Activated T-cell treated with anti-CD3 and anti-CD28 coated beads, Interleukin-2, amount 50 U/mL, for 48 hours (primary cell): Measurements from ENCODE around the gene HS6ST3.

Experiments used
- DNase-seq, 2 experiments: peaks; one replicate each; pipeline ENCODE4 v3.0.0-alpha.2; 2020

The HS6ST3 gene

DNA sequence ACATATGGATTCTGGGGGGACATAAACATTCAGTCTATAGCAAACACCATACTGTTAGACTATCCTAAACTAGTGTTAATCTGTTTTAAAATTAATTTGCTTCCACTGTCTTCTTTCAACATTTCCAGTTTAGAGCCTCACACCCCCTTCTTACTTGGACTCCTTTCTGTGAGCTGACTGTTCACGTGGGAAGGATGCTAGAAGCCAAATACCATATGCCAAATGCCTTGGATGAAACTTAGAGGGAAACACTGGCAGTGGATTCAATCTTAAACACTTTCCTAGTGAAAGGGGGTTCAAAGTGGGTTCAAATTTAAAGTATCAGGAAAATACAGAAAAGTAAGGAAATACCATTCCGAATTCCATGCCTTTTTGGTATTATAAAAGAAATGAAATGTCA is 113.6 kb downstream of the HS6ST3 start:
- DNase-seq = no peak

DNA sequence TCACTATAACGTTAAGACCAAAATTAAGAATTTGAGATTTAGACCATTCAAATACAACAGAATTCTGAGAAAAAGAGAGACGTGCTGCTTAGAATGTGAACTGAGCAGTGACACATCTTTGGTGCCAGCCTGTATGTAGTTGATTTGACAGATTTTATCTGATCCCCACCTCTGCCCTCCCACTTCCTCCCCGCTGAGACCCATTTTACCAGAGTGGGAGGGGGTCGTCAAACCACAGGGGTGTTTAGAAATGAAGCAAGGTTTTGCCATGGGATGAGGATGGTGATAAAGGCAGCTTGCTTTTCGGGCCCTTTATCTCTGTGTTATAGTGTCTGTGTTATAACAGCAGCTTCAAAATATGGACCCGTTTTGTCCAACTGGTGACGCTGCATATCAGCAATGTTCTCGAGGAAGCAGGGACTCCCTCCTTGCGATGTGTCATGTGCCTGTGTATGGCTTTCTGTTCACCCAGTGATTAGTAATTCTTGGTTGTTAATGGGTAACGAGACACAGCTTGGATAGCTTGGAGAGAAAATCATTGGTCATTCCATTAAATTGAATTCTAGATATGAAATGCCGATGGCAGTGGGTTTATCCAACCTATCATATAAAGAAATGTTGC is 125.0 kb downstream of the HS6ST3 start:
- DNase-seq = no peak

DNA sequence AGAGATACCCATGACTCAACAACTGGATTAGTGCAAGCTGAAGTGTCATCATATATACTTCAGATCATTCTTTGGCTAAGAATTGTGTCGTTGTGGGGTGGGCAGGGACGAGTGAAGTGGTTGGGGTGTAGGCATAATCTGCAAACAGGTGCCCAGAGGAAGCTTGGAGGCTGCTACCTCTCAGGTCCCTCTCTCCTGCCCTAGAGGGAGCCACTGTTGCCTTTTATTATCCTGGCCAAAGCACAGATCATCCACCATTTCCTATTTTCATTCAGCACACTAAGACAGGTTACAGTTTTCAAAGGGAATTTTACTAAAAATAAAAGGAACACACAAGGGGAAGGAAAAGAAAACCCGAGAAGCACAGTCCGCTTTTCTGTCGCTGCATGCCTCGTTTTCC is 126.6 kb downstream of the HS6ST3 start:
- no peak for DNase-seq

DNA sequence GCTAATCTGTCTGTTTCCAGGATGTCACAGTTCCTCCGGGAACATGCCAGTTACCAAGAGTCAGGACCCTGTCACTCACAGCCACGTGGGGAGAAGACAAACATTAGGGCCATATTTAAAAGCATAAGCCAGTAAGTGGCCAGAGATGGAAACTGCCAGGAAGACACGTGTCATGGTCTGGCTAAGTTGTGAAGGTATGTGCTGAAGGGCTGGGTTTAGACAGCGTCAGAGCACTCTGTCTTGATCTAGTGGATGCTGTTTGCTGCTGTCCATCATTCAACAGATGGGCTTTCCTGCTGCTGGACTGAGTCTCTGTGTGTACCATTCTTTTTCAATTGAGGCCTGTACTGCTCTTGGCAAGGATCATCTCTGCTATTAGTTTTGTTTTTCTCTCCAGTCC is 128.6 kb downstream of the HS6ST3 start:
- no peak for DNase-seq

DNA sequence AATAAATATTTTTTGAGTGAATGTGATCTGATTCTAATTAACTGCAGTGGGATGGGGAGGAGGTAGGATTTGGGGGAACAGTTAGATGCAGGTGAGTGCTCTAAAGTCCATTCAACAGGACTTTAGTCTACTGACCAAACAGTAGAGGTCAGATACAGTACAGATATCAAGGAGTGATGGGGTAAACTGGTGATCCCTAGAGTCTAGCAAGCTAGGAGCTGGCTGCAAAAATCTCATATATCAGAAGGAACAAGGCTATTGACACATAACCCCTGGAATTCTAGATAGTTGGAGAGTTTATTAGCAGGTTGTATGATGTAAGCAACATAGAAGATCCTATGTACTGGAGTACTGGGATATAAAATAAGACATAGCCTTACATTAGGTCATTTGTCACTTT is 131.6 kb downstream of the HS6ST3 start:
- no peak for DNase-seq

DNA sequence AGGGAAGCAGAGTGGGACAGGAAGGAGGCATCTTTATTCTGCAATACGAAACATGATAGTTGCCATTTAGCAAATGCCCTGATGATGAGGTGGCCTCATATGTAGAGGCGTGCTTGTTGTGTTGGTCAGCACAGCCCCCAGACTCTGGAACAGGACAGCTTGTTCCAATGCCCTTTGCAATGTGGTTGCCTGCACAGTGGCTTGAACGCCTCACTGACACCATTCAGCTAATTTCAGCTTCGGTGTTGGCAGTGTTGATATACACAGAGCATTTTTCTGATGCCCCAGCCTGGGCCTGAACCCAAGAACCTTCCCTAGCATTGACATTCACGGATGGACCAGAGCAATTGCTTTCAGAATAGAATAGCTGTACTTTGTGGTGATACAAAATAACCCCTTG is 133.3 kb downstream of the HS6ST3 start:
- DNase-seq = no peak

DNA sequence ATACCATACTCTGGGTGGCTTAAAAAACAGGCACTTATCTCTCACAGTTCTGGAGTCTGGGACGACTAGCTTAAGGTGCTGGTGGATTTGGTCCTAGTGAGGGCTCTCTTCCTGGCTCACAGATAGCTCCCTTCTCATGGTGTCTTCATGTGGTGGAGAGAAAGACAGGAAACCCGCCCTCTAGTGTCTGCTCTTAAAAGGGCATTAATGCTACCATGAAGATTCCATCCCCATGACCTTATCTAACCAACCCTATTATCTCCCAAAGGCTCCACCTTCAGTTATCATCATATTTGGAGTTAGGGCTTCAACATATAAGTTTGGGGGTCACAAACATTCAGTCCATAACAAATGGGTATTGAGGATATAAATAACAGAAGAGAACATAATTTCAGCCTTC is 139.4 kb downstream of the HS6ST3 start:
- DNase-seq = no peak

DNA sequence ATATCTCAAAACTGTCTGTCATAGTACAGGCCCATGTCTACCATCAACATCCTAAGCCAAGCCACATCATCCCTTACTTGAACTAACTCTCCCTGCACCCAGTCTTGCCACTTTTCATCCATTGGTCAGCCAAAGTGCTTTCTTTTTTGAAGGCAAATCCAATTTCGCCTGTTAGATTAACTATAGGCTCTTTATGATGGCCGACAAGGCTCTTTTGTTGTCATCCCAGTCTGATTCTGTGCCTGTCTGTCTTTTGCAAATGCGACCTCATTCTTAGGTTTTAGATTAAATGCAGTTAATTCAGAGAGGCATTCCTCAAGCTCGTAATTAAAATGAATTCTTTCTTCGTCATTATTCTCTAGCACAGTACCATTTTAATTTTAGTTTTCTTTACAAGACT is 148.3 kb downstream of the HS6ST3 start:
- no peak for DNase-seq

DNA sequence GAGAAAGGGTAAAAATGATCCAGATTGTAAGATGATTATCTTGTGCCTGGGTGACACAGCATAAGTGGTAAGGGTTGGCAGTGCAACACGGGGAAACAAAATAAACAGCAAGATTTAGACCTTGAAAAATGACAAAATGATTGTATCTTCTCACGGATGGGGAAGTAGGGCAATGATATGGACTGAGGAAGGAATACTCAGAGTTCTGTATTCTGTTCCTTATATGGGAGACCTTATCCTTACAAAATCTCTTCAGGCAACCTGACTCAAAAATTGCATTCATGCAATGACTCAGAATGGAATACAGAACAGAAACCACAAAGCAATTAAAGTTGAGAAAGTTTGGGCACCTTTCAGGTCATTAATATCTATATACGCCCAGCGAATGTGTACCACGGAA is 149.0 kb downstream of the HS6ST3 start:
- DNase-seq = no peak

DNA sequence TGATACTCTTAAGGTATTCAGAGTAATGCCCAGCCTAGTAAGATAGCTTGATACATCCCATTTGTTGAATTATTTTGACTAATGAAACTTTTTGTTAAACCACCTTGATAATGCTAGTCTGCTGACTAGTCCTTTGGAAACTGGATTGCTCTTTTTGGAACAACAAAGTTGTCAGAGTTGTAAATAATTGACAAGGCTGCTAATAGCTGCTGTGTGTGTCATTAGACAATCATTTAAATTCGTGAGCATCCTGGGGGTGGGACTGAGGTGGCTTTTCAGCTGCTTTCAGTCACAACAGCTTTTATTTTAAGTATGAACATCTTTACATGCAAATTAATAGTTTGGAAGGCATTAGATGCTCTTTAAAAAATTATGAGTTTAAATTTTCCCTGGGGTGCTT is 153.5 kb downstream of the HS6ST3 start:
- DNase-seq = no peak

DNA sequence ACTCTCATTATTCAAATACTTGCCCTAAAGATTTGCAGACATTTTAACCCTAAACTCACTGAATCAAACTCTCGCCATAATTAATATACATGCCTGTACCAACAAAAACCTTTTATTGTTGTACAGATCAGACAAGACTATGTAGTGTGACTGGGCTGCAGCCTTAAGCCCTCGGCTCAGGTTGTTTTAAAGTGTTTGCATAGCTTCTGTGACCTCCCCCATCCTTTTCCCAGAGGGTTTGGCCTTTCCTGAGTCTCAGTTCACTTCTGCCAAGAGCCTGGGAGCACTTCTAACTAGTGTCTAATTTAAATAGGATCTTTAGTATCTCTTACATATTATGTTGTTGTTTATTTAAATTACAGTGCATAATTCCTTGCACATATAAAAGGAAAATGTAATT is 158.2 kb downstream of the HS6ST3 start:
- DNase-seq = no peak

DNA sequence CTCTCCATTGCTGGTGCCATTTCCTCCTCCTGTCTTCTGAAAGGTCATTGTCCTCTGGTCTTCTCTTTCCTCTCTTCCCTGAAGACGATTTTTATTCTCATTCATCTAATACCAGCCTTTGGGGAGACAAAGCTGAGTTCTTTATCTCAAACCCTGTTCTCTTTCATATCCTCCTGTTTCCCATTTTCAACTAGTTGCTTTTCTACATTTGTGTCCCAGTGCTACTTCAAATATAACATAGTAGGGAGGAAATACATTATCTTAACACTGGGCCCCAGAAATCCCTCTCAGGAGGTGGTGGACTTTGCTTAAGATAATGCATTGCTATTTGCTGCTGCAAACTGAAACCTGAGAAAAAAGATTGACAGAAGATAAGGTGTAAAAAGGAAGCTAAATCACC is 159.1 kb downstream of the HS6ST3 start:
- DNase-seq = no peak

DNA sequence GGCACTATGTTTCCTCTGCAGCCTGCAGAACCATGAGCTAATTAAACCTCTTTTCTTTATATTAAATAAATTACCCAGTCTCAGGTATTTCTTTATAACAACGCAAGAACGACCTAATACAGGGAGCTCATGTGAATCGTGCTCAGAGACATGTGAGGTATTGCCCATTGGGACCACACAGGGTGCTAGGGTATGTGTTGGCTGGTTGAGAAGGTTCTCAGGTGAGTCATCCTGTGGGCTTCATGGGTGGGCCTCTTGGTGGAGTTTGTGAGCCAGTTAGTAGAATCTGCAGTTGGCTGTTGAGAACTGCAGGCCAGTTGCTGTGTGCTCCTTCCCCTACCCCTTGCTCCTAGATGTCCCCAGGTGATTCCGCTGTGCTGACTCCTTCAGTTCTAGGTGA is 163.0 kb downstream of the HS6ST3 start:
- DNase-seq = no peak

DNA sequence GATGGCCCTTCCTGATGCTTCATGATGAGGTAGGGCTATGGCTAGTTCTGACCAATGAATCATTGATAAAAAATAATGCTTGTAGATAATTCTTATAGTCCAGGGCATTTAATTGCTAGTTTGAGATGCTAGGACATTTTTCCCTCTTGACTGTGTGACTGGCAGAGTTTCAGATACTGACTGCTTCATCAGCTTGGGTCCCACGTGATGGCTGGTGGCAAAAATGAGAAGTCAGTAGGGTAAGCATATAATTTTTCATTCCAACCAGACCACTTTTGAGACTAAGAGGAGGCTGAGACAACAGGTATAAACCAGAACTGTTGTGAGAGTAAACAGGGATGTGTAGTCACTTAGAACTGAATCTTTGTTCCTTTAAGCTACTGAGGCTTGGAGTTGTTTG is 183.3 kb downstream of the HS6ST3 start:
- no peak for DNase-seq

DNA sequence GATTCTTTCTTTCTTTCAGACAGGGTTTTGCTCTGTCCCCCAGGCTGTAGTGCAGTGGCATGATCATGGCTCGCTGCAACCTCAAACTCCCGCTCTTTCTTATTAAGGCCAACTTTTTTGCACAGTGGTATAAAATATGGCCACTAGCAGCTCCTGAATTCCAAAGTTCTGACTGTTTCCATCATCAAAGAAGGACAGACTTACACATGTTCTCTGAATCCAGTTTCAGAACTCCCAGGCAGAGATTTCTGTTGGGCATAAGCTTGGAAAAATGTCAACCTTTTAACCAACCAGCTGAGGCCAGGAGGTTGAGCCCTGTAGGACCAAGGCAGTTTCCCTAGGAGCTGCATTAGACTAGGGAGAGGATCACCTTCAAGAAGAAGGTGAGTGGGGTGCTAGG is 184.1 kb downstream of the HS6ST3 start:
- no peak for DNase-seq

DNA sequence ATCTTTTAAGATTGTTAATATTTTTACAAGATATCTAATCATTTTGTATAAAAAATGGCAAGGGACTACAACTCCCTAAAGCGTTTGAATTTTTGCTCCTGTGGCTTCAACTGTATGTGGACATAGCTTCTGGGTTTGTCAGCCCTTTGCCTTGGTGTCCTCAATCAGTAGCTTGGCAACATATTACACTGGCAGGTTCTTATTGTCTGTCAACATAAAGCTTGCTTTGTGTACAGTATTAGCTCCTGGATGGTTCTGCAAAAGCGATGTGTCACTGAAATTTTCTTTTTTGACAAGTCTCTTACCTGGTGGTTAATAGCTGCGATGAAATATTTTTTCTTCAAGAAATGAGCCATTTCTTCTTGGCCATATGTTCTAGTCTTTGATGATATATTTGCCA is 190.0 kb downstream of the HS6ST3 start:
- DNase-seq = no peak

DNA sequence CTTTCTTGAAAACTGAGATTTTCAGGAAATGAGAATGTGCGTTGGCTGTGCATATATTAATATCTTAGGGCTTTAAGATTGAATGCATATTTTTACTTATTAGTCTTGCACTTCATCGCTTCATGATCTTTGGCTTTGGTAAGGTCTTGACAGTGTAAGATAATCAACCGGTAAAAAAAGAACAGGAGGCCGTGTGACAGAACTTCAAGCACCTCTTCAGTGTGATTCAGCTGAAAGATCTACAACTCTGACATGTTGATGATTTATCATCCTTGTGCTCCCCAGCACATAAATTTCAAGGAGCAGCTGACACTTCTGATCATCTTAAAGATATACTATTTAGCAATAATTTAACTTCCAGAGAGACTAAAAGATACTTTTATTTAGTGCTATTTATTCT is 195.1 kb downstream of the HS6ST3 start:
- DNase-seq = no peak

DNA sequence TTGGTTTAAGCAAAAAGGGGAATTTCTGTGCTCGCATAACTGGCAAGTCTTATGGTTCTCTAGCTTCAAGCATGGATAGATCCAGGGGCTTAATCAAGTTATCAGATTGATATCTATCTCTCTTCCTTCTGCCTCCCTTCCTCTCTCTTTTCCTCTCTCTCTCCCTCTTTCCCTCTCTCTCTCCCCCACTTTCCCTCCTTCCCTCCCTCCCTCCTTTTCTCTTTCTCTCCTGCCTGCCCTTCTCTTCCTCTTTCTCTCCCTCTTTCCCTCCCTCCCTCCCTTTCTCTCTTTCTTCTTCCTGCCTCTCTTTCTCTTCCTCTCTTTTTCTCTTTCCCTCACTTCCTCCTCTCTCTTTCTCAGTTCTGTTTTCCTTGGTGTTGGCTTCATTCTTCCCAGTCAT is 195.8 kb downstream of the HS6ST3 start:
- no peak for DNase-seq

DNA sequence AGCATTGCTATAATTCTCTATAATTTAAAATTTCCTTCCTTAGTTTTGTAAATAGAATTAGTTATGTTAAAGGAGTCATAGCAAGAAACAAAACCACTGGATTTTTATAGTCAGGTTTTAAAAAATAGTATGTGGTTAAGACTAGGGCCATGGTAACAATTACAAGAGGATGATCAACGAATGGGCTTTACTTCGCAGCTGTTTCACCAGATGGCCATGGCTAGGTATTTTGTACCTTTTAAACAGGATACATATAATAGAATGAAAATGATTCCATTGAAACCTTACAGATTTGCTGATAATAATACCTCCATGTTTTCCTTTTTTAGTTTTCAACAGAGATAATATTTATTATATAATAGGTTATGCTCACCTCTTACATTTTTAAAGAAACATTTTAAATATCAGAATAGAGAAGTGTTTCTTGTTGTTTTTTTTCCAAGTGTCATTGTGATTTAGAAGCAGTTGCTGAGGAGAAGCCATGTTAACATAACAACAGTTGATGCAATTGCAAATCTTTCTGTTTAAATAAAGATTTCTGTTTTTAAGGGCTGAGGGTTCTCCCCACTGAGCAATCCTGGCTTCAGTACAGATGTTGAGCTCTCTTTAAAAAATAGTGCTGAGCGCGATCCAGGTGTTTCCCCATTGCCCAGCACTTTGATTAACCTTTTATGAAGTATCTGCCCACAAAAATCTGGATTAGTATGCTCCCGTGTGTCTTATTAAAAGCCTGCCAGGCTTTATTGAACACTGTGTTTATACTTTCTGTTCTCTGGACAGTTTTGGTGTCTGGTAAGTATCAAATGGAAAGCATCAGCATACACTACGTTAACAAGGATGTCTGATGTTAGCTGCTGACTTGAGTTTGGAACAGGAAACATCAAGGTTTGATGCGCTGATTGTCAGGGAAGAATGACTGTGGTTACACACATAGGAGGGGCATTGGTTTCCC is 205.3 kb downstream of the HS6ST3 start:
- DNase-seq = no peak

DNA sequence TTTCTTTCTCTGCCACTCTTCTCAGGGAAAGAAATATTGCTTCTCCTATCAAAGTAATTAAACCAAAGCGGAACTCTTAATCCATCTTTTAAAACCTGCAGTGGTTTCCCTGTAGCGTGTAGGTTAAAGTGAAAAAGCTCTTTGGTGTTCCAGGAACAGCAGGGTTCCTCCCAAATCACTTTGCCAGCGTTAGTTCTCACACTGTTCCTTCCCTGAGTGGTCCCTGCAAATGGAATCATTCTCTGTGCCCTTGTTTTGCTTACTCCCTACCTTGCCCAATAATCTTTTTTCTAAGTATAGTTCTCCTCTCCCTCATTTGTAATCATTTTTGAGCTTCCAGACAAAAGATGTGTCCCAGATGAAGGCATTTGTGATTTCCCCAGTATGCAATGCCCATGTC is 207.5 kb downstream of the HS6ST3 start:
- no peak for DNase-seq

DNA sequence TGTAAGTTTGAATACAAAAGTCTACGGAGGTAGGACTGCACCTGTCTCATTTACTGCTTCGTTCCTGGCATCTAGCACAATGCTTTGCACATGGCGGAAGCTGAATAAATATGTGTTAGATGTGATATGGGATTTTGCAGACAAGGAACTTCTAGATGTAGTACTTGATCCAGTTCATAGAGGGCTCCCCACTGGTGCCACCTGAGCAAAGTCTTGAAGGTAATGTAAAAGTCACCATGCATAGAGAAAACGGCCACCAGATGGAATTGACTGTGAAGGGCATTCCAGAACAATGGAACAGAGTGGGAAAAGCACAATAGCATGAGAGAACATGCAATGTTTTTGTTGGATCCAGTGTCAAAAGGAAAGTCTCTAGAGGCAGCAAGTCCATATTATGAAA is 209.3 kb downstream of the HS6ST3 start:
- no peak for DNase-seq

DNA sequence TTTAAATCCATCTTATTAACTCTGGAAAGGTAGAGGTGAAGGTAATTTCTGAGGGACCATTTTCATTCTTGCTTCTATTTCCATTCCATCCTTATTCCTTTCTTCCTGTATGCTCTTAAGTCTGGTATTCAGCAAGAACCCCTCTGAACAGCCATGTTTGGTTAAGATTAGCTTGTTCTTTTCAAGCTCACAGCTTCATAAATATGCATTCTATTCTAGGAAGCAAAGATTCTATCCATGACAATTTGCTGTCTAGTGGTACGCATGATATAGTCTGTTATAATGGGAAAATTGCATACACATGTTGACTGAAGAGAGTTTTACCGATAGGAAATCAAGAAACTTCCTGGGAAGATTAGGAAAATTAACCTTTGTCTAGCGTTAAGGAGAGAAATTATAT is 218.7 kb downstream of the HS6ST3 start:
- no peak for DNase-seq

DNA sequence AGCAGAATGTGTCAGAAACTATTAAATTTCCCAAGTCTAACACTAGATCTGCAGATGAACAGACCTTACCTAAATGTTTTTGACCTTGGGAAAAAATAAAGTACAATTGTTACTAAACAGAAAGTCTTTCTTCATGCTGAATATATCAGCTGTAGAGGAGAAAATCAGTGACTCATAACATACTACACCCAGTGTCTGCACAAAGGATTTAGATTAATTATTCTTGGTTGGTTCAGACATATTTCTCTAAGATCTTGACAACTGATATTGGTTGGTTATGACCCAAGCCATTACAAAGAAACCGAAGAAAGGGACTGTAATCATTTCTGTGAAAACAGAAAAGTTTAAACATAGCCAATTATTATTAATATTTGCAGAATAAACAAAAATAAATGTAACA is 225.1 kb downstream of the HS6ST3 start:
- no peak for DNase-seq

DNA sequence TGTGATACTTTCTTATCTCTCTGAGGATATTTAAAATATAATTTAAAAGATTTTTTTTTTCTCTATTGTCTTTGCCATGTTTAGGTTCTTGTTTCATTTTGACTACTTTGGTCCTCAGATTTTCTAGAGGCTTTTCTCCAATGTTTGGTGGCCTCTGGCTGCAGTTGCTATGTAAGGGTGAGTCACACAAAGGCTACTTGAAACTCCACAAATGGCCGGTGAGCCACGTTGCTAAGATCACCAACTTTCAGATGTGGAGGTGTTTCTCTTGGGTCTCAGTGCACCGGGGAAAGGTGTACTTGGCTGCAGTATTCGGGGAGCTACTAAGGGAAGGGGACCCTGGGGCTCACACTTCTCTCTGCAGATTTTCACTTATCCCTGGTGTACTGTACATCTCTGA is 248.1 kb downstream of the HS6ST3 start:
- DNase-seq = no peak

DNA sequence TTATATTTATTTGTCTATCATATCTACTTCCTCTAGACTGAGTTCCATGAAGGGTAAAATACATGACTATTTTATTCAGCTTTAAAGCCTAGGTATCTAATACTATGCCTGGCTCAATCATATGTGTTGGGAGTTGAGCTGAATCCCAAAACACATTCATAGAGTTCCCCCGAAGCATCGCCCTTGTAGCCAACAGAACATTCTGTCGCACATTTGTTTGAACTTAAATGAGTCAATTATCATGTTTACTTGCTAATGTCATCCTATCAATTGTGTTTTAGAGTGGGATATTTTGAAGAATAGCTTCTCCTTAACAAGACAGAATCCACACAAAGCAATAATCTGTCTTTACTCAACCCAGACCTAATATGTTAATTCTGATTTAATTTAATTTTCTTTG is 252.4 kb downstream of the HS6ST3 start:
- DNase-seq = no peak
